Suprapubic skin (tissue), 4 donors: Measurements from ENCODE around the gene STRIP2. TPM values are rescaled to one million over a fixed set of nuclear protein-coding genes. Genes with fewer than 3 reads are reported as not detected.
"Not testable (repeated sequence)": the region's sequence is repeated elsewhere in the genome, so short reads cannot be mapped to it uniquely, and the experiment has no call there.

Experiments used
- DNase-seq, 2 donors: peaks; one replicate each; pipeline ENCODE4 v3.0.0-alpha.2; 2019; ENCODE audit warnings: low spot score in 2 of 2
- H3K27ac ChIP-seq: fragments of 200-600 bp; sonication (generic); one replicate; pipeline ENCODE4 v1.5.1; 2019
- H3K27me3 ChIP-seq: fragments of 200-600 bp; sonication (generic); one replicate; pipeline ENCODE4 v1.5.1; 2019
- H3K36me3 ChIP-seq: fragments of 200-600 bp; sonication (generic); one replicate; pipeline ENCODE4 v1.5.1; 2019
- H3K4me1 ChIP-seq: fragments of 200-600 bp; sonication (generic); one replicate; pipeline ENCODE4 v1.5.1; 2019
- H3K4me3 ChIP-seq: fragments of 200-600 bp; sonication (generic); one replicate; pipeline ENCODE4 v1.5.1; 2019; ENCODE audit warnings: mild to moderate bottlenecking
- H3K9me3 ChIP-seq: fragments of 200-600 bp; sonication (generic); one replicate; pipeline ENCODE4 v1.5.1; 2019
- CTCF ChIP-seq, 2 donors: fragments of 200-600 bp in 1 of 2; fragments of 450-650 bp in 1 of 2; sonication (generic) in 1 of 2; IDR thresholded peaks; one replicate each; pipeline ENCODE4 v1.5.1; 2016 to 2019; ENCODE audit warnings: antibody characterized with exemption in 2 of 2, mild to moderate bottlenecking in 1 of 2, moderate library complexity in 1 of 2
- EP300 ChIP-seq: sonication (generic); formaldehyde crosslinking; IDR thresholded peaks from one replicate; pipeline ENCODE4 v1.6.1; 2017; ENCODE audit warnings: antibody characterized with exemption
- POLR2A ChIP-seq, 2 donors: fragments of 450-650 bp; IDR thresholded peaks; one replicate each; pipeline ENCODE4 v1.6.1; 2017; ENCODE audit warnings: antibody characterized with exemption in 2 of 2, mild to moderate bottlenecking in 2 of 2, moderate library complexity in 2 of 2
- POLR2AphosphoS5 ChIP-seq, 3 donors: sonication (generic); formaldehyde crosslinking; IDR thresholded peaks; one replicate each; pipeline ENCODE4 v1.6.1; 2017; ENCODE audit warnings: antibody characterized with exemption in 3 of 3
- WGBS: methylation state at CpG from one replicate; pipeline ENCODE4 v1.1.5; 2018; 5-methylcytosine and 5-hydroxymethylcytosine counted together
- total RNA-seq, 4 donors: library from RNA; depleted of rRNA; stranded (reverse); fragments of >200 nt; gene quantifications; one replicate each; pipeline ENCODE4 v1.1.0, GENCODE V29; 2016

The STRIP2 gene
- total RNA-seq, 4 donors from 2014 or later, result 0.23 to 1.6 (median 0.69) TPM

- TF ChIP-seq POLR2A (IDR thresholded peaks at IDR 0.05) (no peak), EP300 (no peak), CTCF (IDR thresholded peaks at IDR 0.05) (no peak), POLR2AphosphoS5 (IDR thresholded peaks at IDR 0.05) (no peak)
- DNase-seq, result no peak
- Histone ChIP-seq H3K27ac (no peak overlapping the region), H3K36me3 (no peaks in the 10 kb centered on the region), H3K9me3 (no peaks in the 10 kb centered on the region), H3K4me1 (peaks cover 3% of the 10 kb centered on the region), H3K4me3 (no peak overlapping the region), H3K27me3 (peaks cover 9% of the 10 kb centered on the region)
- 95% methylated on average over 3 of the region's 3 CpGs for WGBS
These were observed 5.9 kb downstream of the STRIP2 start for GRCh38 chr7:129439963-129440625.

GRCh38 chr7:129443612-129444011 lies 9.4 kb downstream of the STRIP2 start:
- Histone ChIP-seq H3K27ac (no peak overlapping the region), H3K36me3 (no peaks in the 10 kb centered on the region), H3K27me3 (no peaks in the 10 kb centered on the region), H3K4me1 (no peaks in the 10 kb centered on the region), H3K4me3 (no peak overlapping the region), H3K9me3 (no peaks in the 10 kb centered on the region)
- no peak for DNase-seq
- TF ChIP-seq POLR2A (IDR thresholded peaks at IDR 0.05) (no peak), EP300 (no peak), CTCF (IDR thresholded peaks at IDR 0.05) (no peak), POLR2AphosphoS5 (IDR thresholded peaks at IDR 0.05) (no peak)
- WGBS, result 29% methylated on average over 2 of the region's 2 CpGs

GRCh38 chr7:129444776-129445175 lies 10.5 kb downstream of the STRIP2 start:
- 91% methylated on average over 5 of the region's 5 CpGs for WGBS
- H3K4me3 ChIP-seq, H3K36me3 ChIP-seq, H3K27ac ChIP-seq, H3K9me3 ChIP-seq, DNase-seq, H3K4me1 ChIP-seq, H3K27me3 ChIP-seq: not testable (repeated sequence)

- not testable (repeated sequence) for H3K9me3 ChIP-seq, H3K4me3 ChIP-seq, DNase-seq, H3K36me3 ChIP-seq, H3K4me1 ChIP-seq, H3K27ac ChIP-seq, H3K27me3 ChIP-seq
- WGBS, result 43% methylated on average over 2 of the region's 2 CpGs
These were observed 12.7 kb downstream of the STRIP2 start for GRCh38 chr7:129446925-129447324.

GRCh38 chr7:129447445-129447844 lies 13.2 kb downstream of the STRIP2 start:
- not testable (repeated sequence) for H3K27ac ChIP-seq, H3K9me3 ChIP-seq, H3K4me3 ChIP-seq, H3K36me3 ChIP-seq, H3K27me3 ChIP-seq, DNase-seq, H3K4me1 ChIP-seq
- 95% methylated on average over 6 of the region's 6 CpGs for WGBS

- H3K36me3 ChIP-seq, H3K4me3 ChIP-seq, H3K9me3 ChIP-seq, H3K27me3 ChIP-seq, DNase-seq, H3K4me1 ChIP-seq, H3K27ac ChIP-seq: not testable (repeated sequence)
- 90% methylated on average over 2 of the region's 2 CpGs for WGBS
These were observed 14.4 kb downstream of the STRIP2 start for GRCh38 chr7:129448608-129449007.

- Histone ChIP-seq H3K36me3 (no peaks in the 10 kb centered on the region), H3K27me3 (no peaks in the 10 kb centered on the region), H3K9me3 (no peaks in the 10 kb centered on the region), H3K4me3 (no peak overlapping the region), H3K27ac (no peak overlapping the region), H3K4me1 (no peaks in the 10 kb centered on the region)
- TF ChIP-seq CTCF (IDR thresholded peaks at IDR 0.05) (no peak), EP300 (no peak), POLR2AphosphoS5 (IDR thresholded peaks at IDR 0.05) (no peak)
- no peak for DNase-seq
These were observed 16.1 kb downstream of the STRIP2 start for GRCh38 chr7:129450295-129450694.
